Testis (tissue), 2 donors: ENCODE measurements around the gene NAIF1.

Experiments
- CTCF ChIP-seq, 3 experiments: fragments of 450-650 bp in 2 of 3; fragments of 200-600 bp in 1 of 3; sonication (generic) in 1 of 3; IDR thresholded peaks; one replicate each; pipeline ENCODE4 v1.5.1; 2016 to 2019; ENCODE audit warnings: antibody characterized with exemption in 3 of 3, mild to moderate bottlenecking in 2 of 3, moderate library complexity in 1 of 3
- POLR2A ChIP-seq: fragments of 450-650 bp; IDR thresholded peaks from one replicate; pipeline ENCODE4 v1.6.1; 2017; ENCODE audit warnings: antibody characterized with exemption, mild to moderate bottlenecking, moderate library complexity

GRCh38 chr9:128102861-128103588 lies 35.9 kb upstream of the NAIF1 start:
- no peak for TF ChIP-seq CTCF (IDR thresholded peaks at IDR 0.05)
- no peak for TF ChIP-seq POLR2A
